HG03097 (cell line): ENCODE measurements around the gene ADARB2.

Source experiments
- ATAC-seq: cut with Tn5 transposase; IDR thresholded peaks from one replicate; pipeline ENCODE4 v1.9.1; 2021; ENCODE audit not compliant: unreplicated experiment, low FRiP score

ADARB2 gene

GRCh38 chr10:1600861-1601260 lies 136.5 kb downstream of the ADARB2 start:
- ATAC-seq = no peak

- no peak for ATAC-seq
Observed at GRCh38 chr10:1598393-1599153, 138.8 kb downstream of the ADARB2 start.

- ATAC-seq = peak; percentile 80
Observed at GRCh38 chr10:1597370-1598146, 139.8 kb downstream of the ADARB2 start.

GRCh38 chr10:1596482-1597099 lies 140.7 kb downstream of the ADARB2 start:
- no peak for ATAC-seq

- no peak for ATAC-seq
Observed at GRCh38 chr10:1595726-1596125, 141.6 kb downstream of the ADARB2 start.

- ATAC-seq = no peak
Observed at GRCh38 chr10:1595242-1595600, 142.1 kb downstream of the ADARB2 start.

- ATAC-seq = no peak
Observed at GRCh38 chr10:1594372-1595241, 142.7 kb downstream of the ADARB2 start.

- ATAC-seq = no peak
Observed at GRCh38 chr10:1591742-1592141, 145.6 kb downstream of the ADARB2 start.

GRCh38 chr10:1591045-1591444 lies 146.3 kb downstream of the ADARB2 start:
- ATAC-seq = no peak

GRCh38 chr10:1589257-1589656 lies 148.1 kb downstream of the ADARB2 start:
- ATAC-seq = no peak

- no peak for ATAC-seq
Observed at GRCh38 chr10:1582739-1583138, 154.6 kb downstream of the ADARB2 start.

- ATAC-seq = no peak
Observed at GRCh38 chr10:1581189-1581588, 156.1 kb downstream of the ADARB2 start.

GRCh38 chr10:1579671-1580070 lies 157.7 kb downstream of the ADARB2 start:
- ATAC-seq = no peak

GRCh38 chr10:1579141-1579491 lies 158.2 kb downstream of the ADARB2 start:
- no peak for ATAC-seq

GRCh38 chr10:1578392-1579140 lies 158.8 kb downstream of the ADARB2 start:
- ATAC-seq = no peak

- ATAC-seq = no peak
Observed at GRCh38 chr10:1577945-1578344, 159.4 kb downstream of the ADARB2 start.

GRCh38 chr10:1577373-1577770 lies 160.0 kb downstream of the ADARB2 start:
- ATAC-seq = no peak

- ATAC-seq = no peak
Observed at GRCh38 chr10:1576467-1577372, 160.6 kb downstream of the ADARB2 start.
